ENCODE results near the gene BCAR1.

- TF ChIP-seq SALL2 (CRISPR knock-in tag; IDR thresholded peaks at IDR 0.05), result no peak
- TF ChIP-seq CTCF (CRISPR knock-in tag; IDR thresholded peaks at IDR 0.05), result no peak
- no peak for TF ChIP-seq GATAD2A (CRISPR knock-in tag; IDR thresholded peaks at IDR 0.05)
- TF ChIP-seq, protein P1, sequence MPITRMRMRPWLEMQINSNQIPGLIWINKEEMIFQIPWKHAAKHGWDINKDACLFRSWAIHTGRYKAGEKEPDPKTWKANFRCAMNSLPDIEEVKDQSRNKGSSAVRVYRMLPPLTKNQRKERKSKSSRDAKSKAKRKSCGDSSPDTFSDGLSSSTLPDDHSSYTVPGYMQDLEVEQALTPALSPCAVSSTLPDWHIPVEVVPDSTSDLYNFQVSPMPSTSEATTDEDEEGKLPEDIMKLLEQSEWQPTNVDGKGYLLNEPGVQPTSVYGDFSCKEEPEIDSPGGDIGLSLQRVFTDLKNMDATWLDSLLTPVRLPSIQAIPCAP (CRISPR knock-in tag; IDR thresholded peaks at IDR 0.05; ENCODE audit: low read depth), result no peak
- no peak for TF ChIP-seq SRF (IDR thresholded peaks at IDR 0.05; ENCODE audit: low read depth, low read length)
Observed at GRCh38 chr16:75262800-75263127, 11.3 kb upstream of the BCAR1 start.

All from HepG2 (cell line).